CD4-positive, CD25-positive, alpha-beta regulatory T cell (primary cell): ENCODE data around the gene SH2D4B. TPM values are rescaled to one million over a fixed set of nuclear protein-coding genes. Genes with fewer than 3 reads are reported as not detected.

Experiments used
- ATAC-seq, 2 donors: fragments of 150-1000 bp; cut with Tn5 transposase; one replicate each; pipeline ENCODE4 v1.10.0; 2021; ENCODE audit warnings: low read depth in 2 of 2, moderate number of reproducible peaks in 2 of 2, moderate library complexity in 1 of 2
- DNase-seq, 3 donors: peaks; one replicate each; pipeline versions ENCODE4 v3.0.0 to v3.0.0-alpha.2; 2012 to 2022; ENCODE audit warnings: mixed read lengths in 1 of 3
- H3K27ac ChIP-seq: one replicate; pipeline ENCODE4 v1.7.0; 2013; ENCODE audit warnings: mild to moderate bottlenecking, low read length; ENCODE audit not compliant: insufficient read depth, poor library complexity, severe bottlenecking
- H3K27me3 ChIP-seq: one replicate; pipeline ENCODE4 v1.7.0; 2013; ENCODE audit warnings: low read length; ENCODE audit not compliant: control insufficient read depth, insufficient read depth
- H3K36me3 ChIP-seq: one replicate; pipeline ENCODE4 v1.7.0; 2013; ENCODE audit warnings: mild to moderate bottlenecking, low read length, moderate library complexity; ENCODE audit not compliant: control insufficient read depth, insufficient read depth
- H3K4me1 ChIP-seq: 2 replicates; pipeline ENCODE4 v1.7.0; 2013; ENCODE audit warnings: mild to moderate bottlenecking, low read length; ENCODE audit not compliant: insufficient read depth, control insufficient read depth, poor library complexity, severe bottlenecking
- H3K4me3 ChIP-seq: one replicate; pipeline ENCODE4 v1.7.0; 2013; ENCODE audit warnings: low read depth, mild to moderate bottlenecking, low read length, moderate library complexity
- H3K9me3 ChIP-seq, 2 experiments: 1 replicate in 1 of 2; 2 replicates in 1 of 2; pipeline ENCODE4 v1.7.0; 2013; ENCODE audit warnings: low read length in 2 of 2, mild to moderate bottlenecking in 1 of 2, moderate library complexity in 1 of 2; ENCODE audit not compliant: control insufficient read depth in 2 of 2
- H3K27ac Mint-ChIP-seq, 3 donors: one replicate each; pipeline ENCODE4 v1.8.0; 2020 to 2022; ENCODE audit warnings: mild to moderate bottlenecking in 3 of 3, mixed read lengths in 3 of 3, moderate library complexity in 2 of 3
- H3K27me3 Mint-ChIP-seq: one replicate; pipeline ENCODE4 v1.8.0; 2022; ENCODE audit warnings: mild to moderate bottlenecking, mixed read lengths
- H3K36me3 Mint-ChIP-seq: one replicate; pipeline ENCODE4 v1.8.0; 2020; ENCODE audit warnings: mixed read lengths
- H3K4me1 Mint-ChIP-seq, 4 donors: one replicate each; pipeline ENCODE4 v1.8.0; 2020 to 2022; ENCODE audit warnings: mixed read lengths in 4 of 4, mild to moderate bottlenecking in 1 of 4
- H3K4me3 Mint-ChIP-seq, 4 donors: one replicate each; pipeline ENCODE4 v1.8.0; 2020 to 2022; ENCODE audit warnings: mild to moderate bottlenecking in 4 of 4, mixed read lengths in 4 of 4, moderate library complexity in 3 of 4
- H3K9me3 Mint-ChIP-seq, 7 donors: one replicate each; pipeline ENCODE4 v1.8.0; 2020 to 2022; ENCODE audit warnings: mixed read lengths in 7 of 7, mild to moderate bottlenecking in 3 of 7, moderate library complexity in 2 of 7
- polyA plus RNA-seq, 4 donors: library from polyadenylated mRNA; unstranded; fragments of 300-500 nt; fragmentation: Illumina TruSeq; gene quantifications; one replicate each; pipeline ENCODE4 v1.2.3, GENCODE V29; 2021
- total RNA-seq: library from RNA; stranded (reverse); gene quantifications from one replicate; pipeline ENCODE4 v1.2.3, GENCODE V29; 2022

The SH2D4B gene
- total and polyA plus RNA-seq, 5 donors from 2014 or later: 0.25 TPM; not detected in 4

- DNase-seq: no peak
- Mint-ChIP-seq H3K4me1 (no peaks in the 10 kb centered on the region), H3K36me3 (no peaks in the 10 kb centered on the region), H3K27ac (no peak overlapping the region), H3K27me3 (peaks cover 11% of the 10 kb centered on the region), H3K9me3 (peaks cover 0 to 2% (median 0%) of the 10 kb centered on the region in 7 donors), H3K4me3 (no peak overlapping the region)
- Histone ChIP-seq H3K27me3 (no peaks in the 10 kb centered on the region), H3K27ac (no peak overlapping the region), H3K9me3 (no peaks in the 10 kb centered on the region), H3K4me3 (no peak overlapping the region), H3K4me1 (no peaks in the 10 kb centered on the region), H3K36me3 (no peaks in the 10 kb centered on the region)
- no peak for ATAC-seq
These were observed 52.1 kb downstream of the SH2D4B start for GRCh38 chr10:80589726-80590373.

GRCh38 chr10:80590585-80591125, 53.0 kb downstream of the SH2D4B start:
- no peaks in the 10 kb centered on the region for H3K36me3 ChIP-seq
- ATAC-seq (no peak), DNase-seq (no peak)
- H3K4me1 Mint-ChIP-seq: no peaks in the 10 kb centered on the region
- no peak overlapping the region for H3K4me3 ChIP-seq
- peaks cover 0 to 2% (median 0%) of the 10 kb centered on the region in 7 donors for H3K9me3 Mint-ChIP-seq
- H3K27ac Mint-ChIP-seq: no peak overlapping the region
- H3K27me3 ChIP-seq: no peaks in the 10 kb centered on the region
- no peaks in the 10 kb centered on the region for H3K36me3 Mint-ChIP-seq
- no peak overlapping the region for H3K4me3 Mint-ChIP-seq
- no peaks in the 10 kb centered on the region for H3K4me1 ChIP-seq
- H3K27me3 Mint-ChIP-seq: peaks cover 11% of the 10 kb centered on the region
- H3K27ac ChIP-seq: no peak overlapping the region
- no peaks in the 10 kb centered on the region for H3K9me3 ChIP-seq

GRCh38 chr10:80596391-80597257, 58.9 kb downstream of the SH2D4B start:
- Histone ChIP-seq H3K36me3 (no peaks in the 10 kb centered on the region), H3K4me1 (no peaks in the 10 kb centered on the region), H3K4me3 (no peak overlapping the region), H3K27me3 (no peaks in the 10 kb centered on the region), H3K27ac (no peak overlapping the region), H3K9me3 (no peaks in the 10 kb centered on the region)
- Mint-ChIP-seq H3K36me3 (no peaks in the 10 kb centered on the region), H3K27me3 (peaks cover 5% of the 10 kb centered on the region), H3K27ac (no peak overlapping the region), H3K9me3 (peaks cover 0 to 1% (median 0%) of the 10 kb centered on the region in 7 donors), H3K4me1 (no peaks in the 10 kb centered on the region), H3K4me3 (no peak overlapping the region)
- ATAC-seq (peak in 1 of 2 donors; percentile 39), DNase-seq (peak in 2 of 3 donors; percentile 31 to 68)

GRCh38 chr10:80598084-80598798, 60.5 kb downstream of the SH2D4B start:
- Mint-ChIP-seq H3K27ac (no peak overlapping the region), H3K4me3 (no peak overlapping the region), H3K36me3 (no peaks in the 10 kb centered on the region), H3K27me3 (peaks cover 5% of the 10 kb centered on the region), H3K9me3 (peaks cover 0 to 1% (median 0%) of the 10 kb centered on the region in 7 donors), H3K4me1 (no peaks in the 10 kb centered on the region)
- no peak overlapping the region for H3K4me3 ChIP-seq
- ATAC-seq (no peak), DNase-seq (no peak)
- no peaks in the 10 kb centered on the region for H3K9me3 ChIP-seq
- no peaks in the 10 kb centered on the region for H3K36me3 ChIP-seq
- no peaks in the 10 kb centered on the region for H3K4me1 ChIP-seq
- H3K27me3 ChIP-seq: no peaks in the 10 kb centered on the region
- H3K27ac ChIP-seq: no peak overlapping the region

GRCh38 chr10:80598951-80599350, 61.2 kb downstream of the SH2D4B start:
- H3K27me3 Mint-ChIP-seq: no peaks in the 10 kb centered on the region
- H3K27me3 ChIP-seq: no peaks in the 10 kb centered on the region
- H3K27ac ChIP-seq: no peak overlapping the region
- H3K27ac Mint-ChIP-seq: no peak overlapping the region
- H3K36me3 Mint-ChIP-seq: no peaks in the 10 kb centered on the region
- H3K4me3 Mint-ChIP-seq: no peak overlapping the region
- H3K4me3 ChIP-seq: no peak overlapping the region
- no peaks in the 10 kb centered on the region for H3K9me3 ChIP-seq
- H3K4me1 ChIP-seq: no peaks in the 10 kb centered on the region
- DNase-seq (no peak), ATAC-seq (no peak)
- peaks cover 0 to 1% (median 0%) of the 10 kb centered on the region in 7 donors for H3K9me3 Mint-ChIP-seq
- no peaks in the 10 kb centered on the region for H3K36me3 ChIP-seq
- H3K4me1 Mint-ChIP-seq: no peaks in the 10 kb centered on the region

GRCh38 chr10:80599424-80599847, 61.7 kb downstream of the SH2D4B start:
- H3K27me3 ChIP-seq: no peaks in the 10 kb centered on the region
- Mint-ChIP-seq H3K4me1 (no peaks in the 10 kb centered on the region), H3K36me3 (no peaks in the 10 kb centered on the region), H3K4me3 (no peak overlapping the region), H3K9me3 (no peaks in the 10 kb centered on the region), H3K27ac (no peak overlapping the region), H3K27me3 (no peaks in the 10 kb centered on the region)
- no peaks in the 10 kb centered on the region for H3K4me1 ChIP-seq
- DNase-seq (peak in 1 of 3 donors; percentile 59), ATAC-seq (peak in 1 of 2 donors; percentile 57)
- H3K36me3 ChIP-seq: no peaks in the 10 kb centered on the region
- no peak overlapping the region for H3K27ac ChIP-seq
- H3K9me3 ChIP-seq: no peaks in the 10 kb centered on the region
- H3K4me3 ChIP-seq: no peak overlapping the region

- H3K36me3 ChIP-seq: no peaks in the 10 kb centered on the region
- no peaks in the 10 kb centered on the region for H3K27me3 ChIP-seq
- no peaks in the 10 kb centered on the region for H3K4me1 ChIP-seq
- no peaks in the 10 kb centered on the region for H3K36me3 Mint-ChIP-seq
- H3K9me3 Mint-ChIP-seq: no peaks in the 10 kb centered on the region
- no peak for DNase-seq
- H3K9me3 ChIP-seq: no peaks in the 10 kb centered on the region
- H3K27ac ChIP-seq: no peak overlapping the region
- no peak for ATAC-seq
- H3K4me3 Mint-ChIP-seq: no peak overlapping the region
- no peaks in the 10 kb centered on the region for H3K27me3 Mint-ChIP-seq
- H3K4me3 ChIP-seq: no peak overlapping the region
- H3K27ac Mint-ChIP-seq: peak overlapping the region in 1 of 3 donors; percentile 21
- no peaks in the 10 kb centered on the region for H3K4me1 Mint-ChIP-seq
These were observed 62.6 kb downstream of the SH2D4B start for GRCh38 chr10:80600256-80600655.
